Psoas muscle (tissue), 8 donors: Measurements from ENCODE around the gene P2RX4. TPM values are rescaled to one million over a fixed set of nuclear protein-coding genes. Genes with fewer than 3 reads are reported as not detected.

Experiments used
- ATAC-seq, 4 donors: fragments of 200-7000 bp; cut with Tn5 transposase; one replicate each; pipeline ENCODE4 v1.9.1; 2020; ENCODE audit warnings: moderate library complexity in 3 of 4, mild to moderate bottlenecking in 2 of 4
- DNase-seq, 2 donors: peaks; one replicate each; pipeline ENCODE4 v3.0.0-alpha.2; 2020
- H3K27ac ChIP-seq: fragments of 200-600 bp; one replicate; pipeline ENCODE4 v1.8.0; 2022
- H3K27me3 ChIP-seq, 3 donors: fragments of 200-600 bp in 1 of 3; one replicate each; pipeline versions ENCODE4 v1.6.1 to v1.8.0; 2013 to 2022; ENCODE audit warnings: low read length in 2 of 3, mild to moderate bottlenecking in 2 of 3, moderate library complexity in 1 of 3; ENCODE audit not compliant: insufficient read depth in 3 of 3
- H3K36me3 ChIP-seq, 2 donors: fragments of 200-600 bp in 1 of 2; one replicate each; pipeline versions ENCODE4 v1.6.1 to v1.8.0; 2013 to 2022; ENCODE audit warnings: low read depth in 1 of 2, mild to moderate bottlenecking in 1 of 2, moderate library complexity in 1 of 2; ENCODE audit not compliant: insufficient read depth in 1 of 2
- H3K4me1 ChIP-seq: fragments of 200-600 bp; one replicate; pipeline ENCODE4 v1.8.0; 2022
- H3K4me3 ChIP-seq: fragments of 200-600 bp; one replicate; pipeline ENCODE4 v1.8.0; 2022; ENCODE audit warnings: mild to moderate bottlenecking
- H3K9me3 ChIP-seq: fragments of 200-600 bp; one replicate; pipeline ENCODE4 v1.8.0; 2022
- whole genome bisulfite sequencing, 3 donors: extraction: QIAGEN DNeasy Blood & Tissue Kit; methylation state at CpG; one replicate each; pipeline versions ENCODE4 v1.1.6 to v1.1.7; 2013; 5-methylcytosine and 5-hydroxymethylcytosine counted together
- intact Hi-C, 2 donors: fragments of 100-400 bp; cut with DNase I; formaldehyde crosslinking; loops; one replicate each; pipeline versions ENCODE4 v1.11.0 to v1.14.2; 2022
- polyA plus RNA-seq, 3 donors: library from polyadenylated mRNA; stranded (reverse); fragments of 200-250 nt; gene quantifications; one replicate each; pipeline ENCODE4 v1.2.3, GENCODE V29; 2013
- total RNA-seq, 4 donors: library from RNA; stranded (reverse); fragmentation: NEBNext Ultra II Directional in 2 of 4; extraction: Animal tissue kit (Norgen Biotek cat#: 25700) in 2 of 4; gene quantifications; one replicate each; pipeline versions ENCODE4 v1.2.1 to v1.2.4, GENCODE V29; 2021 to 2023
- TF ChIP-seq, protein P1 (sequence below): fragments of 200-600 bp; IDR thresholded peaks from one replicate; pipeline ENCODE4 v1.8.0; 2022; ENCODE audit warnings: antibody characterized with exemption
- donor health status: healthy with polysubstance abuse.
- donor health status: DM: no; HTN: no; CAD: no; lungs with moderate emphysema.
- donor health status: Bipolar disorder and iron deficiency.
- donor health status: healthy.
- donor health status: DM: yes; HTN: yes; CAD: no.
- donor health status: DM: no; HTN: no; CAD: no.
- donor health status: DM: no; HTN: no; CAD: no.
- donor health status: DM: yes; HTN: yes; CAD: no.

P2RX4 gene
- total and polyA plus RNA-seq, 7 donors: 1.1 to 3.4 (median 1.7) TPM

DNA sequence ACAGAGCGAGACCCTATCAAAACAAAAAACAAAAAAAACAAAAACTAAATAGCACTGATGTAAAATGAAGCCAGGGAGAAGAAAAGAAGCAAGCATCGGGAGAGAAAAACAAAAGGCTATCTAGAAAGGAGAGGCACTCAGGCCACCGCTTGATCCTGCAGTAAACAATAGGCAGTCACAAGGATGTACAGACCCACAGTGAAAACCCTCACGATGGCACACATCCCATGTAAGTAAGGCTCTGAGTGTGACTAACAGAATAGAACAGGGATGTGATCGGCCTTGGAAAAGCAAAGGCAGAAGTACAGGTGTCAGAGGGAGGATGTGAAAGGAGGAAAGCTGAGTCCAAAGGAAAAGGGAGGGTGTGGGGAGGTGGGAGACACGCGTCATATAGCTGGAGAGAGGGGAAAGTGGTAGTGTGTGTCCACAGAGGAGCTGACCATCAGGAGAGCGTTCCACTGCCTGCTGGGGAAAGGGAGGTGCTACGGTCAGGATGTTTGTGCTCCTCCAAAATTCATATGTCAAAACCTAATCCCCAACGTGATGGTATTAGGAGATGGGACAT, 55.1 kb downstream of the P2RX4 start:
- ATAC-seq (no peak), DNase-seq (no peak)
- Histone ChIP-seq H3K4me1 (no peaks in the 10 kb centered on the region), H3K4me3 (no peak overlapping the region), H3K27me3 (no peaks in the 10 kb centered on the region), H3K9me3 (no peaks in the 10 kb centered on the region), H3K27ac (no peak overlapping the region), H3K36me3 (peaks cover 3 to 92% of the 10 kb centered on the region in 2 donors)
- WGBS, 3 donors: 81 to 83% (median 81%) methylated on average over 10 of the region's 10 CpGs
- intact Hi-C loops: no loop called here
- TF ChIP-seq, protein P1, sequence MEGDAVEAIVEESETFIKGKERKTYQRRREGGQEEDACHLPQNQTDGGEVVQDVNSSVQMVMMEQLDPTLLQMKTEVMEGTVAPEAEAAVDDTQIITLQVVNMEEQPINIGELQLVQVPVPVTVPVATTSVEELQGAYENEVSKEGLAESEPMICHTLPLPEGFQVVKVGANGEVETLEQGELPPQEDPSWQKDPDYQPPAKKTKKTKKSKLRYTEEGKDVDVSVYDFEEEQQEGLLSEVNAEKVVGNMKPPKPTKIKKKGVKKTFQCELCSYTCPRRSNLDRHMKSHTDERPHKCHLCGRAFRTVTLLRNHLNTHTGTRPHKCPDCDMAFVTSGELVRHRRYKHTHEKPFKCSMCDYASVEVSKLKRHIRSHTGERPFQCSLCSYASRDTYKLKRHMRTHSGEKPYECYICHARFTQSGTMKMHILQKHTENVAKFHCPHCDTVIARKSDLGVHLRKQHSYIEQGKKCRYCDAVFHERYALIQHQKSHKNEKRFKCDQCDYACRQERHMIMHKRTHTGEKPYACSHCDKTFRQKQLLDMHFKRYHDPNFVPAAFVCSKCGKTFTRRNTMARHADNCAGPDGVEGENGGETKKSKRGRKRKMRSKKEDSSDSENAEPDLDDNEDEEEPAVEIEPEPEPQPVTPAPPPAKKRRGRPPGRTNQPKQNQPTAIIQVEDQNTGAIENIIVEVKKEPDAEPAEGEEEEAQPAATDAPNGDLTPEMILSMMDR: no peak

- TF ChIP-seq, protein P1: no peak
- 96 to 99% (median 97%) methylated on average over 1 of the region's 1 CpG for WGBS, 3 donors
- ATAC-seq (no peak), DNase-seq (no peak)
- Histone ChIP-seq H3K36me3 (peaks cover 3 to 79% of the 10 kb centered on the region in 2 donors), H3K9me3 (no peaks in the 10 kb centered on the region), H3K4me1 (no peaks in the 10 kb centered on the region), H3K27me3 (no peaks in the 10 kb centered on the region), H3K27ac (no peak overlapping the region), H3K4me3 (no peak overlapping the region)
- intact Hi-C loops: no loop called here
These were observed 57.9 kb downstream of the P2RX4 start for GRCh38 chr12:121267822-121268221.

GRCh38 chr12:121273364-121273896, 63.5 kb downstream of the P2RX4 start:
- Histone ChIP-seq H3K4me3 (no peak overlapping the region), H3K36me3 (peaks cover 0 to 39% of the 10 kb centered on the region in 2 donors), H3K9me3 (no peaks in the 10 kb centered on the region), H3K27ac (no peak overlapping the region), H3K27me3 (no peaks in the 10 kb centered on the region), H3K4me1 (no peaks in the 10 kb centered on the region)
- intact Hi-C loops: no loop called here
- TF ChIP-seq, protein P1: no peak
- 92 to 94% (median 94%) methylated on average over 12 to 14 of the region's 14 CpGs for WGBS, 3 donors
- DNase-seq (no peak), ATAC-seq (no peak)

DNA sequence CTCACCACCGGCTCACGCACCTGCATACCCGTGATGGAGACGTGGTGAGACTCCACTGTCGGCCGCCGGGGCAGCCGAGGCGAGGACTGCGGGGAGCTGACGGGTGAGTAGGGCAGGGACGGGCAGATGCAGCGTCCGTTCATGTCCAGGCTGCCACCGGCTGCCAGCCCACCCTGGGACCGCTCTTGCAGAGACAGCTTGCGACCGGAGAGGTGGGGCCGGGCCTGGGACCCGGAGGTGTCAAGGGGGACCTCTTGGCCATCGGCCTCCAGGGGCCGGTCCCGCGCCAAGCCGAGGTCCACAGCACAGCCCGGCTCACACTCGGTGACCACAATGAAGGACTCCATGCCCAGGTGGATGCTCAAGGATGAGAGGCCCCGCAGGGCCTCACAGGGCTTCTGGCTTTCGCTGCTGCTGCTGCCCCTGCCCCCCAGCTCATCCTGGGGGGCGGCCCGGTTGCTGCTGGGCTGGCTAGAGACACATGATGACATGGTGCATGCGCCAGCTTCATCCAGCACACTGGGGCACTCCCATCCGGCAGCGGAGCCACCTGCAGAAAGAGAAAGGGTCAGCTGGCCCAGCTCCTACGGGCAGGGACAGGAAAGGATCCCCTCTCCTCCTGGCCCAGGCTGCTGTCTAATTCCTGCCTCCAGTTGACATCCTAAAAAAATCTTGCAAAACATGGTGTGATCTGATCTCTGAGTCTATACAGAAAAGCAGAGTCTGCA, 64.3 kb downstream of the P2RX4 start:
- Histone ChIP-seq H3K9me3 (no peaks in the 10 kb centered on the region), H3K27me3 (no peaks in the 10 kb centered on the region), H3K27ac (no peak overlapping the region), H3K4me1 (no peaks in the 10 kb centered on the region), H3K36me3 (peaks cover 0 to 32% of the 10 kb centered on the region in 2 donors), H3K4me3 (no peak overlapping the region)
- ATAC-seq (no peak), DNase-seq (no peak)
- intact Hi-C loops: no loop called here
- 92 to 94% (median 93%) methylated on average over 28 to 35 of the region's 35 CpGs for WGBS, 3 donors
- TF ChIP-seq, protein P1: no peak
